Peyer's patch (tissue), 4 donors: ENCODE measurements around the gene SGSM2.

ENCODE experiments used
- POLR2A ChIP-seq, 2 donors: fragments of 450-650 bp; IDR thresholded peaks; one replicate each; pipeline ENCODE4 v1.5.1; 2017; ENCODE audit warnings: antibody characterized with exemption in 2 of 2, mild to moderate bottlenecking in 2 of 2, moderate library complexity in 2 of 2
- TF ChIP-seq, protein P1 (sequence below), 6 experiments: fragments of 450-650 bp in 4 of 6; fragments of 200-600 bp in 2 of 6; sonication (generic) in 1 of 6; IDR thresholded peaks; one replicate each; pipeline ENCODE4 v1.5.1; 2017 to 2019; ENCODE audit warnings: antibody characterized with exemption in 6 of 6, mild to moderate bottlenecking in 3 of 6, moderate library complexity in 1 of 6

- TF ChIP-seq, protein P1, sequence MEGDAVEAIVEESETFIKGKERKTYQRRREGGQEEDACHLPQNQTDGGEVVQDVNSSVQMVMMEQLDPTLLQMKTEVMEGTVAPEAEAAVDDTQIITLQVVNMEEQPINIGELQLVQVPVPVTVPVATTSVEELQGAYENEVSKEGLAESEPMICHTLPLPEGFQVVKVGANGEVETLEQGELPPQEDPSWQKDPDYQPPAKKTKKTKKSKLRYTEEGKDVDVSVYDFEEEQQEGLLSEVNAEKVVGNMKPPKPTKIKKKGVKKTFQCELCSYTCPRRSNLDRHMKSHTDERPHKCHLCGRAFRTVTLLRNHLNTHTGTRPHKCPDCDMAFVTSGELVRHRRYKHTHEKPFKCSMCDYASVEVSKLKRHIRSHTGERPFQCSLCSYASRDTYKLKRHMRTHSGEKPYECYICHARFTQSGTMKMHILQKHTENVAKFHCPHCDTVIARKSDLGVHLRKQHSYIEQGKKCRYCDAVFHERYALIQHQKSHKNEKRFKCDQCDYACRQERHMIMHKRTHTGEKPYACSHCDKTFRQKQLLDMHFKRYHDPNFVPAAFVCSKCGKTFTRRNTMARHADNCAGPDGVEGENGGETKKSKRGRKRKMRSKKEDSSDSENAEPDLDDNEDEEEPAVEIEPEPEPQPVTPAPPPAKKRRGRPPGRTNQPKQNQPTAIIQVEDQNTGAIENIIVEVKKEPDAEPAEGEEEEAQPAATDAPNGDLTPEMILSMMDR (IDR thresholded peaks at IDR 0.05), result no peak
- no peak for TF ChIP-seq POLR2A (IDR thresholded peaks at IDR 0.05)
Observed at GRCh38 chr17:2344528-2344927, 7.2 kb downstream of the SGSM2 start.
